Medulla oblongata (tissue), 1 donor: ENCODE data around the gene PALM2AKAP2.
A peak's percentile ranks its signal among the peaks of the same experiment; 100 is the strongest.

ENCODE experiments used
- DNase-seq: peaks from one replicate; pipeline ENCODE4 v3.0.0-alpha.2; 2015; ENCODE audit errors: extremely low spot score

The PALM2AKAP2 gene

DNA sequence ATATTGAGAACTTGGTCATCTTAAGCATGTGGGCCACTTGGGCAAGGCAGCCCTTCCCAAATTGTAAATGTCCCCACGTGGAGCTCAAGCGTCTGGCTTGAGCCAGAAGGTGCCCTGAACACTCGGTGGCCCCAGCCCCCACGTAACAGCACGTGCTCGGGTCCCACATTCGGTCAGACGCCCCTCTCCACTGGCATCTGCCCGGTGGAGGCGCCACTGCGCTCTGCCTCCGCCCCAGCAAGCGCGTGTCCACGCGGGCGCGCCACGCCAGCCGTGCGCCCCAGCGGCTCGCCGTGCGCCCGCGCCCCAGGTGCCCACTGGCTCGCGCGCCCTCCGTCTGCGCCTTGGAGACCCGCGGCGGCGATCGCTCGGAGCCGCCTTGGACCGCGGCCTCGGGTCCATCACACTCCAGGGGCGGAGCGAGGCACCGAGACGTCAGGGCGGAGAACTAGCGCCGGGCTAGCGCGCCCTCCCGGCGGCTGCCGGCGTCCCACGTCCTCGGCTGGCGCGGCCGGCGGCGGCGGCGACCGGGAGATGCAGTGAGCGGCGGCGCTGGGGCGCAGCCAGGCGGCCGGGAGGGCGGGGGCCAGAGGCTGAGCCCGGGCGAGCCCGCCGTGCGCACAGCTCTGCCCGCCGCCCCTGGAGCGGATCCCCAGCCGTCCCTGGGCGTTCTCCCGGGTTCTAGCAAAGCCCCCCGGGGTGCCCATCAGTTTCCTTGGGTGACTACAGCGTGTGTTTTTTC, at the start of gene PALM2AKAP2:
TSS of gene PALM2AKAP2 (plus strand) at position 488 of the 742 bp plus-strand sequence. CDS start 291 bp downstream, outside the sequence.
- no peak for DNase-seq

- DNase-seq = no peak
These were observed 49.8 kb upstream of the PALM2AKAP2 start for GRCh38 chr9:109730228-109730627.

DNA sequence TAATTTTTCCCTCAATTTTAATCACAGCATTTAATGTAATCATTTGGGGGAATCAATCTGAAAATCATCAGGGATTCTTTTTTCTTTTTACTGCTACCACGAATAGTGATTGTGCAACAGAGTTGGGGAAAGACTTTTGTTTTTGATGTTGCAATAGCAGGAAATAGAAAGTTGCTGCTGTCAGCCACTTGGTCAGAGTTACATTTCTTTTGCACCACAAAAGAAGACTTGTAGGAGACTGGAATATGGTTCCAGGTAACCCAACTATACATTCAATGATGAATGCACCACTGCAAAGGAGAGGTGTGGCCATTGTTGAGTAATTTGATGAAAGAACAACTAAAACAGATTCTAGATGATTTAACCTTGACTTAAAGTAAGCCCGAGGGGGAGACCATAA, 46.3 kb upstream of the PALM2AKAP2 start:
- DNase-seq = no peak

DNA sequence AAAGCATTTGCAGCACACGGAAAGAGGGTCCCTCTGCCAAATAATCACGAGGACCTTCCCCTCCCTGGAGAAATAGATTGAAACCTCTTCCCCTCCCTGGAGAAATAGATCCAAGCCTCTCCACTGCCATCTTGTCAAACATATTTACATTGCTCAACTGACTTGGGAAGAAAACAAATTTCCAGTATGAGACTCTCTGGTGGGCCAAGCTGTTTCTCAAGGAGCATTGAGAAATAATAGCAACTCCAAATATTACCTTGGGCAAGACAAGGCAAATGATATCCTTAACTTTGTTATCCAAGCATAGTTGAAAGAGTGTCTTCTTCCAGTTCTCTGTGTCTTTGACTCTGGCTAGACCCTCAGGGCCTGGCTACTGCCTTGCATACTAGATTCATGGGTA, 45.2 kb upstream of the PALM2AKAP2 start:
- DNase-seq = no peak

DNA sequence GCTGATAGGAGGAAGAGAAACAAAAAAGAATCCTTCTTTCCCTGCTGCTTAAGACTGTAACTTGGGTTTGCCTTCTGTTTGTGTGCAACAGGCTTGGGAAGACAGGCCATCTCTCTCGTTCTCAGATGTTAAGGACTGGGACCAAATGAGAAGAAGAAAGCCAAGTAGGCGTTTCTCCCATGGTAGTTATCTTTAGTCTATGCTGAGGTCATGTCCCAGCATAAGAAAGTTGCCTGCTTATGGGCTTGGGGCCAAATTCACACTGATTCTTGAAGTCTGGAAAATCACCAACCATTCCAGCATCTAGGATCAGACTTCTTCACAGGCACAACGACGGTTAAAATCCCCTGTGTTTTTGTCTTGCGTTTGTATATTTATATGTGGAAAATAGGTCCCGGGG, 44.2 kb upstream of the PALM2AKAP2 start:
- no peak for DNase-seq

- DNase-seq = no peak
These were observed 42.7 kb upstream of the PALM2AKAP2 start for GRCh38 chr9:109737295-109737694.

DNA sequence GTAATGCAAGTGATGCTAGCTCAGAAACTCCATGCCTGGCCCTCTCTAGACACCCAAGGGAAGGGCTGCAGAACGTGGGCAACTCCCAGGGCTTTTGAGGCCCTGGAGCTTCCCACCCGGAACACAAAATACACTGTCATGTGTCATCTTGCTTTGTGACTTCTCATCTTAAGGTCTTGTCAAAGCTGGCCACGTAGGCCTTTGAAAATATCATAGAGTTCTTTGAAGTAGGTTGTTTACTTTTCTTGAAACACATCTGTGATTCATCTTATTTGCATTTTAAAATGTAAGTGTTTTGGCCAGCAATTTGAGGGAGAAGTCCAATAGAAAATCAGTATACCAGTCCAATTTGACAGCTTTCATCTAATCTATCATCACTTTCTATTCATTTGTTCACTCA, 40.2 kb upstream of the PALM2AKAP2 start:
- DNase-seq = no peak

DNA sequence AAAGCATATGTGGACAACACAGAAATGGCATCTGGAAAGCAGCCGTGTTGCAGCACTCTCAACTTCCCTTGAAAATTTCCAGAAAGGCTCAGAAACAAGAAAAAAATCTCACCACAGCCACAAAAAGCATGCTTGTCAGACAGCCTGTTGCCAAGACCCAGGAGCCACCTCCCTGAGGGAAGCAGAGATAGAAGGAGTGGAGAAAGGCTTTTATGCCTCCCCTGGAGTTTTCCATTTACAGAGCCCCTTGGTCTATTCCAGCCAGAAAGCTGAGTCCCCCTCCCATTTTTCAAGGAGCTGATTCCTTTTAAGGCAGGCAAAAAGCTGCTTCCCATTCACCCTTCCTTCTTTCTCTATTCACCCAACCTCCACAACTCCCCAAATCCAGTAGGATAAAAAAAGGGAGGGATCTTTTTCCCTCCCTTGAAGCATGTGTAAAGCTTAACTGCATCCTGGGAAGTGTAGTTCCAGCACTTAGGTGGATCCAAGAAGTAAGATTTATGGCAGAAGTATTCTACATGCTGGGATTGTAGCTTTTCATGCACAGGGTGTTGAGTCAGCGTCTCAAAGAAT, 37.1 kb upstream of the PALM2AKAP2 start:
- DNase-seq = no peak

DNA sequence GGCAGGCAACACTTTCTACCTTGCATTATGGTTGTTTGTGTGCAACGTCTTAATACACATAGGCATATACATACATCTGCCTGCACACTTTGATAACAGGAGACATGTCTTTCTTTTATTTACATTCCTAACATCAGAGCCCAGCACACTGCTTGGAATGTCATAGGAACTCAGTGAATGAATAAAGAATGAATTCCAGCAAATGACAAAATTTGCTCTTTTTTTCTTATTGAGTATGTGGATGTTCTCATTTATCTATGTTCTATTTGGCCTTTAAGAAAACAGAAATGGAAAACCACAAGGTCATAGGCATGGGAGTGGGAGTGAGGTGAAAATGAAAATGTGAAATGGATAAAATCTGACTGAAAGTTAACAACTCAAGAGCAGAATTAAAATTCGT, 36.3 kb upstream of the PALM2AKAP2 start:
- no peak for DNase-seq

DNA sequence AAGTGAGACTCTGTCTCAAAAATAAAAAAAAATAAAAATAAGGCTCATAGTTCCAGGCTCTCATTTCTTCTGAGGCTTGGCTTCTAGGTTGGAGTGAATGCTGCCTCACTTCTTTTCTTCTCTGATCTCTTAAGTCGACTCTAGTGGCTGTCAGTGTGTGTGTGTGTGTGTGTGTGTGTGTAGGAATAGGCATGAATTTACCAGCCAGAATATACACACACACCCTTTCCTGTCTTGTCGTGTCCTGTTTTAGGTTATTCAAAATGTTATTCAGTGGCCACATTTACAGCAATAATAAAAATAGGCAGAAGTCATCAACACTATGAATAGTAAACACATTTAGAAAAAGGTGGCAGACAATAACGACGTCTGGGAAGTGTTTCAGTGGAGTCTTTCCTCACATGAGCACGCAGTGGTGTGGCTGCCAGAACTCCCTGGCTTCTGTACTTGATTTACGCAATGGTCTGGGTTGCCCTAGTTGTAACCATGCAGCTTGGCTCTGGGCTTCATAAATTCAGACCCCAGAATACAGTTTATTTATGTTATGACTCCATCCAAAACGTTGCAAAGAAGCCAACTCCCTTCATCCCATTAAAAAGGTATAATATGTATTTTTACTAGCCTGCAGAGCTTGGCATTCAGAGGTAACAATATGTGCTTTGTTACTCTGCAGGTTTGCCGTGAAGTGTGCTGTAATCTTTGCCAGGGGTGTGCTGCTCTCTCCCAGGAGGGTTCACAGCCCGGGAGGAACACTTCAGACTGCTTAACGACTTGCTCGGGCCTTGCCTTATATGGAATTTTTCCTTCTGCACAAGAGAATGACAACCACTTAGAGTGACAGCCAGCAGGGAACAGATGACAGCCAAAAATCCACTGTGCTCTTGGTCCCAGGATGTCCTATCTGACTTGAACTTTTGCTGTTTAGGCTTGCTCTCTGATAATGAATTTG, 34.4 kb upstream of the PALM2AKAP2 start:
- DNase-seq = peak; percentile 45

DNA sequence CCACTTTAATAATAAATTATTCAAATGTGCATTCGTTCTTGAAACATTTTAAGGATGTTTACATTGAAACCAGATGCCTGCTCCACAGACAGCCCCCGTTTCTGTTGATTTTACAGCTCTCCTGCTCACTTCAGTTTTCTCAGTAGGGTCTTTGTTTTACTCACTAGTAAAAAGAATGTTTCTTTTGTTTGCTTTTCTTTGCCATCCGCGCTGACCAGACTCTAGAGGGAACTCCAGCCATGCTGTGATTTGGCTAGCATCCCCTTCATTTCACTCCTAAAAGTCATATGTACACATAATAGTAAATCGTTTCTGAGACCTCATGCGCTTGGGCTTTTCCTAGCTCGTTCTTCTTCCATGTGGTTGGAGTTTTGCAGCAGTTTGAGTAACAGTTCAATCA, 28.7 kb upstream of the PALM2AKAP2 start:
- DNase-seq = peak; percentile 73

- DNase-seq = no peak
These were observed 26.7 kb upstream of the PALM2AKAP2 start for GRCh38 chr9:109753308-109753707.

- DNase-seq = no peak
These were observed 25.0 kb upstream of the PALM2AKAP2 start for GRCh38 chr9:109755040-109755439.

GRCh38 chr9:109759589-109759988, 20.4 kb upstream of the PALM2AKAP2 start:
- no peak for DNase-seq

DNA sequence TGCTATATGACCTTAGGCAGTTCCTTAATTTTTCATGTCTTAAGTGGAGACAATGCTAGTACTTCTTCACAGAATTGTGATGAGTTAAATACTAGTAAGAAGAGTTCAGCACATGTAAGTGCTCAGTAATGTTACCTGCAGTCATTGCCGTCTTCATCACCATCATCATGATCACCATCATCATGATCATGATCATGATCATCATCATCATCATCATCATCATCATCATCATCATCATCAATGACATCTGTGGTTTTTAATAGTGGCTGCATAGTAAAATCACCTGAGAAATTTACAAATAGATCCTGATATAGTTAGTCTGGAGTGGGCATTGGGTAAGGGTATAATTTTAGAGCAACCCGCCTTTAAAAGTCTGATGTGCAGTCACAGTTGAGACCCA, 14.7 kb upstream of the PALM2AKAP2 start:
- no peak for DNase-seq

DNA sequence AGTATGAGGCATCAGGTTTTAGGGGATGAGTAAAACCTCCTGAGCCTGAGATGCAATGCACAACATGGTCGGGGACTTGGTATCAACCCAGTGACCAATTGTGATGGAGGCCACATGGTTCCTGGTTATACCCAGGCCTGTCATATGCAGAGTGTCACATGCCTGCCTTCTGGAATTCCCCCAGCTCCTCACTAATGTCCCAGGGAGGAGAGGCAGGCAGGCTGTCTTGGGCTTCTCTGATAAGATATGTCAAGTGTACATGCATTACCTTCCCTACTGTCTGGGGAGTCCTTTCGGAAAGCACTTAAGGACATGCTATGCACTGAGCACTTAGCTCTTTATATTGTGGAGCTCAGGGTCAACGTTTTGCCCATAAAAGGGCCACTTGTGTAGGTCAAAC, 14.2 kb upstream of the PALM2AKAP2 start:
- DNase-seq = no peak

DNA sequence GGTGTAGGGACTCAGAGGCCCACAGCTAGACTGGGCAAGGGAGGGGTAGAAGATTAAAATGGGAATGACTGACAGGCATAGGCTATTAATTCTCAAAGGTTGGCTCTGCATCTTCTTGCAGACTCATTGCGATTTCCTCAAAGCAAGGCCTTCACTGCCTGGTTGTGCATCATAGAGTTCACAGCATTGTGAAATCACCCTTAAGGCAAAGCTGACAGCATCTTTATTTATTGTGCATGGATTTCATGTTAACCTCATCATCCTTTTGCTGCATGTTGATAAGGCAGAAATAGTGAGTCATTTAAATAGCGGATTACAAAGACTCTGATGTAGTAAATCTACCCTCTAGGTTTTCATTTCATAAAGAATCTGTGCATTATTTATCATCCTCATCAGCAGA, 13.6 kb upstream of the PALM2AKAP2 start:
- DNase-seq = no peak

DNA sequence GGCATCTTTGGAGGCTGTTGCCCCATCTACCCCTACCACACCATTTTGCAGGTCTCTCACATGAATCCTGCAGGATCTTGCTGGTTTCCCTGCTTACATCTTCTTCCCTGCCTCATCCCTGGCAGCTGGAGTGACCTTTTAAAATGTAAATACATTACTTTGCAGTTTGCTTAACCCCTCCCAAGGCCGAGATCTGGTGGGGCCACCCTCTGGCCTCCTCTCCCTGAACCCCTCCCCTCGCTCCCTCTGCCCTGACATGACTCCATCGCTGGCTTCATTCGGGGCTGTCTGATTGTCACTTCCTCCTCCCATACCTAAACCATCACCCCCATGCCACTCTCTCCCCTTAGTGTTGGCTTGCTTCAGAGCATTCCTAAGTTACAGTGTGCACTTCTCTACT, 12.6 kb upstream of the PALM2AKAP2 start:
- no peak for DNase-seq

DNA sequence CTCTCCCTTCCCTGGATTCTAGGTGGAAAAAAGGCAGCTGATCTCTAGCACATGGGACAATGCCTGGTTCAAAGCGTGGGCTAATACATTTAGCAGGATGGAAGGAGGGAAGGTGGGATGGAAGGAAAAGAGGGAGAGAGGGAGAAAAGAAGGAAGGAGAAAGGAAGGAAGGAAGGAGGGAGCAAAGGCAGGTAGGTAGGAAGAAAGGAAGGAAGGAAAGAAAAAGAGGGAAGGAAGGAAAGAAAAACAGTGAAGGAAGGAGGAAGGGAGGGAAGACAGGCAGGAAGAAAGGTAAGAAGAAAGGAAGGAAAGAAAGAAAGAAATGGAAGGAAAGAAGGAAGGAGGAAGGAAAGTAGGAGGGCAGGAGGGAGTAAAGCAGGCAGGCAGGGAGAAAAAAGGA, 12.2 kb upstream of the PALM2AKAP2 start:
- DNase-seq = no peak

GRCh38 chr9:109769250-109769649, 10.7 kb upstream of the PALM2AKAP2 start:
- no peak for DNase-seq

DNA sequence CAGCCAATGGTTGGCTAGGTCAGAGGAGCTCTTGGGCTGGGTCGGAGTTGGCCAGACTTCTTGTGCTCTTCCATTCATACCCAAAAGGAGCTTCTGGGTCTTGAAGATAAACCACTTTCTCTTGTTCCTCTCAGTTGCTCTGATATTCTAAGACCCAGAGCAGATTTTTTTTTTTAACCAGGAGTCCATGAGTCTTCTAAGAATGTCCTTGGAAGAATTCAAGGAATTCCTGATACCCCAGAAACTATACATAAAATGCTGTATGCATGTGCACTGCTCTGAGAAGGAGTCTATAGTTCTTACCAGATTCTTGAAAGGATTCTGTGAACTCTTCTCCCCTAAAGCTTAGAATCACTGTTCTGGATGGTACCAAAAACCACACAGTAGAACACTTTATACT, 9.9 kb upstream of the PALM2AKAP2 start:
- DNase-seq = no peak

DNA sequence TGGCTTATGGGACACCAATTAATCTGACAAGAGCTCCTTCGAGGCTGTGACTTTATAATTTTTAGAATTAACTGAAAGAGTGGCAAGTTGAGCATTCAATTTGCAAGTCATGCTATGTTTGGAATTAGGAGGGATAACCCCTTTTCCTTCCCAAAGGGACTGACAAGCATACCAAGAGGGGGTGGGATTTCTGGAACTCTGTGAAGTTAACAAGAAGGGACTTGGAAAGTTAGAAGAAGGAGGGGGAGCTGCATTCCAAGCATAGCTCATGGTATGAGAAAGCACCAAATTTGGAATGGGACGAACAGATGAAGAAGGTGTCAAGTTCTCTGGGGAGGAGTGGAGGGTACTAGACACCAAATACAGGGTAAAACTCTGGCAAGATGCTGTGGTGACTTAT, 8.9 kb upstream of the PALM2AKAP2 start:
- no peak for DNase-seq
